ENCODE results near the gene AHRR.
"Not testable (repeated sequence)": the region's sequence is repeated elsewhere in the genome, so short reads cannot be mapped to it uniquely, and the experiment has no call there.

The AHRR gene

GRCh38 chr5:362978-363765, 41.7 kb downstream of the AHRR start:
- Histone ChIP-seq H3K9me3 (ENCODE audit: control insufficient read depth in 5 of 5, low read length in 5 of 5) (peaks cover 5 to 25% (median 21%) of the 10 kb centered on the region in 5 donors), H3K27ac (ENCODE audit: low read depth, low read length) (no peak overlapping the region), H3K4me1 (ENCODE audit: control insufficient read depth in 5 of 5, insufficient read depth in 5 of 5, low read length in 5 of 5) (peaks cover 0 to under 1% (median 0%) of the 10 kb centered on the region in 5 donors), H3K27me3 (ENCODE audit: control insufficient read depth in 5 of 5, insufficient read depth in 4 of 5, low read length in 5 of 5) (no peaks in the 10 kb centered on the region), H3K4me3 (ENCODE audit: low read depth in 1 of 5, low read length in 5 of 5) (no peak overlapping the region), H3K9ac (ENCODE audit: low read length in 5 of 5) (no peak overlapping the region), H3K36me3 (ENCODE audit: control insufficient read depth in 5 of 5, insufficient read depth in 5 of 5, low read length in 5 of 5) (no peaks in the 10 kb centered on the region)

- Histone ChIP-seq H3K4me1 (ENCODE audit: control insufficient read depth in 5 of 5, insufficient read depth in 5 of 5, low read length in 5 of 5) (peaks cover 0 to 11% (median 0%) of the 10 kb centered on the region in 5 donors), H3K27me3 (ENCODE audit: control insufficient read depth in 5 of 5, insufficient read depth in 4 of 5, low read length in 5 of 5) (peaks cover 0 to 6% (median 0%) of the 10 kb centered on the region in 5 donors), H3K9ac (ENCODE audit: low read length in 5 of 5) (no peak overlapping the region), H3K4me3 (ENCODE audit: low read depth in 1 of 5, low read length in 5 of 5) (no peak overlapping the region), H3K36me3 (ENCODE audit: control insufficient read depth in 5 of 5, insufficient read depth in 5 of 5, low read length in 5 of 5) (no peaks in the 10 kb centered on the region), H3K27ac (ENCODE audit: low read depth, low read length) (no peak overlapping the region), H3K9me3 (ENCODE audit: control insufficient read depth in 5 of 5, low read length in 5 of 5) (peaks cover 5 to 25% (median 21%) of the 10 kb centered on the region in 5 donors)
Observed at GRCh38 chr5:364497-364896, 43.0 kb downstream of the AHRR start.

DNA sequence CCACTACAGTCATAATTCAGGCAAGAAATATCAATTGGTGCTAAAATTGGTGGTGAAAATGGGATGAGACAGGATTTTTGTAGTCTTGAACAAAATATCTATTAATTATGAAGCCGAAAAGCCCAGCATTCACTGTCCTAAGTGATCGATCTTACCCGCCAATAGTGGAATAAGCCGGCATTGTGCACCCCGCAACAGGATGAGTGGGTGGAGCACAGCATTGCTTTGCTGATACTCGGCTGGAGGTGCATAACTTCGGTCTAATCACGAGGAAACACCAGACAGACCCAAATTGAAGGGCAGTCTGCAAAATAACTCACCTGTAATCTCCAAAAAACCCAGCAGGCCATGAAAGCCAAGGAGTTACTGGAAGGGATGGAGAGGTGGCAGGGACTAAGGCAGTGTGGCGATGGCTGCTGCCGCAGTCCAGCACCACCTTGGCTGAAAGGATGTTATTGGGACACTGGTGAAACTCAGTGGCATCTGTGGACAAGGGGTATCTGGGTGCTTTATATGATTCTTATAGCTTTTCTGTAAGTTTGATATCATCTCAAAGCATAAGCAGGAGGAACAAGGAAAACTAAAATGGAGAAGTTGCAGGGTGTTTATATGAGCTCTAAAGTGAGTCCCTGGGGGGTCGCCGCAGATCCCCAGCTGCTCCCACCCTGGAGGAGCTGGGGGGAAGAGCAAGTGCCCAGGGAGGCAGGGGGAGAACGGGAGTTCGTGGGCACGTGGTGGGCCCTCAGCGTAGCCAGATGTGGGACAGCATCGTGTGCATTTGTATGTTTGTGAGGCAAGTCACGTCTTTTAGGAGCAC, 45.2 kb downstream of the AHRR start:
- no peak overlapping the region for H3K9ac ChIP-seq (ENCODE audit: low read length in 5 of 5)
- H3K9me3 ChIP-seq (ENCODE audit: control insufficient read depth in 5 of 5, low read length in 5 of 5) = peaks cover 5 to 25% (median 21%) of the 10 kb centered on the region in 5 donors
- H3K4me3 ChIP-seq (ENCODE audit: low read depth in 1 of 5, low read length in 5 of 5) = no peak overlapping the region
- no peak overlapping the region for H3K27ac ChIP-seq (ENCODE audit: low read depth, low read length)
- no peaks in the 10 kb centered on the region for H3K36me3 ChIP-seq (ENCODE audit: control insufficient read depth in 5 of 5, insufficient read depth in 5 of 5, low read length in 5 of 5)
- H3K27me3 ChIP-seq (ENCODE audit: control insufficient read depth in 5 of 5, insufficient read depth in 4 of 5, low read length in 5 of 5) = peaks cover 0 to 15% (median 3%) of the 10 kb centered on the region in 5 donors
- H3K4me1 ChIP-seq (ENCODE audit: control insufficient read depth in 5 of 5, insufficient read depth in 5 of 5, low read length in 5 of 5) = peaks cover 0 to 12% (median 0%) of the 10 kb centered on the region in 5 donors

DNA sequence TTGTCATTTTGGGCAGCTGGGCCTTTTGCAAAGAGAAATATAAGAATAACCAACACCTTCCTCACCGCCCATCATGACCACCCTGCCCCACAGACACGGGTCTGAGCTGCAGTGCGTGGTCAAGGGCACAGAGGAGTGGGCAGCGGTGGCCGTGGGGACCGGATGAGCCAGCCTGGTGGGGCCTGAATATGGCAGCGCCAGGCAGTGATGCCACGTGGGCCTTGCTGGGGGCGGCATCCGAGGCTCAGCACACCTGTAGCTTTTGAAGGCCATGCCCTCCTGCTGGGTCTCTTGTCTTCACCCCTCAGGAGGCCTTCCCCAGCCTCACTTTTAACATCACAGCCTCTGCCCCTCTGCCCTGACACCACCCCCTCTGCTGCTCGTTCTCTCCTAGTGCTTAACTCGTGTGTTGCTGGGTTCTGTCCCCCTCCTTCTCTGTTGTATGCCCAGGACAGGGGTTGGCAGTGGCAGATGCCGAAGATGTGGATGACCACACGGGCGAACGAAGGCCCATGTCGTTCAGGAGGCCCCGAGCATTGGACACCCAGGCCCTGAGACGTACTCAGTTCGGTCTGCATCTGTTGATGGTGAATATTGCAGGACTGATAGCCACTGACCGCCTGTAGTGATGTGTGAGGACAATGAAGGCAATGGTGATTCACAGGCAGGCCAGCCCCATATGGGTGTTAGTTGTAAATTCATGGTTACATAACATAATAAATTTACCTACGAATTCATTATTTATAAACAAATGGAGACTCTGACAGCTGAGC, 46.0 kb downstream of the AHRR start:
- Histone ChIP-seq H3K4me3 (ENCODE audit: low read depth in 1 of 5, low read length in 5 of 5) (no peak overlapping the region), H3K27me3 (ENCODE audit: control insufficient read depth in 5 of 5, insufficient read depth in 4 of 5, low read length in 5 of 5) (peaks cover 0 to 15% (median 3%) of the 10 kb centered on the region in 5 donors), H3K27ac (ENCODE audit: low read depth, low read length) (no peak overlapping the region), H3K9me3 (ENCODE audit: control insufficient read depth in 5 of 5, low read length in 5 of 5) (peaks cover 5 to 25% (median 20%) of the 10 kb centered on the region in 5 donors), H3K4me1 (ENCODE audit: control insufficient read depth in 5 of 5, insufficient read depth in 5 of 5, low read length in 5 of 5) (peaks cover 0 to 12% (median 3%) of the 10 kb centered on the region in 5 donors), H3K9ac (ENCODE audit: low read length in 5 of 5) (no peak overlapping the region), H3K36me3 (ENCODE audit: control insufficient read depth in 5 of 5, insufficient read depth in 5 of 5, low read length in 5 of 5) (no peaks in the 10 kb centered on the region)

DNA sequence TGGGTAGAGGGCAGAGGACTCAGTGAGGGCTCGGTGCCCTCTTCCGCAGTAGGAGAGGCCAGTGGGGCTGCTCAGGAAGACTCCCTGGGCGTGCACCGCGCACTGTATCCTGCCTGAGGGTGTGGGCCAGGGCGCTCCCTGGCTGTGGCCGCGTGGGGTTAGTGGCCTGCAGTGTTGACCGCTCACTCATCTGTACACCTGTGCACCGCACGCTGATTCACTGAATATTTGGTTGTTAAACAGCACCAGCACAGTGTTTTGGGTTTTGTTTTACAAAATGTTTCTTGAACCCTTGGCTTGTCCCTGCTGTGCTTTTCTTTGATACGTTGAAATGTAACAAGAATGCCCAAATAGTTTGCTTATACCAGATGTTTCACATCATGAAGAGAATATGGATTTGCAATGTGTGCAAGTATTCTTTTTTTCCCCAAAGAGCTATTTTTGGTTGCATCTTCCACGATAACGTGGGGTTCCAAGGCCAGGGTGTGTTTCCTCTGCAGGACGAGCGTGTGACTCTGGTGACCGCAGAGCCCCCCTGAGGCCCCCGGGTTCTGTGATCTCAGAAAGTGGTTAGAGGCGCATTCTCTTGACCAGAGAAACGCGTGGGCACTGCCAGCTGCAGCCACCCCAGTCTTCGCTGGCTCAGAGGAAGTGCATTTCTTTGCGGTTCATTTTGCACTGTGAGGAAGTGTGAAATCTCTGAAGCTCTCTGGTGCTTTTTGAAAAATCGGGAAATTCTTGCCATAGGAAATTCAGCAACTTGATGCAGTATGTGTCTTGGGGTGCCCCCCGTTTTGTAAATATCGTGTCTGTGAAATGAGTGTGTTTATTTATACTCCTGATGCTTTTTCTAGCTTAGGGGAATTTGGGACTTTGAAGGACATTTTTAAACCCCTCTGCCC, 46.9 kb downstream of the AHRR start:
- Histone ChIP-seq H3K4me1 (ENCODE audit: control insufficient read depth in 5 of 5, insufficient read depth in 5 of 5, low read length in 5 of 5) (peaks cover 0 to 17% (median 5%) of the 10 kb centered on the region in 5 donors), H3K9me3 (ENCODE audit: control insufficient read depth in 5 of 5, low read length in 5 of 5) (peaks cover 5 to 19% (median 15%) of the 10 kb centered on the region in 5 donors), H3K9ac (ENCODE audit: low read length in 5 of 5) (no peak overlapping the region), H3K4me3 (ENCODE audit: low read depth in 1 of 5, low read length in 5 of 5) (no peak overlapping the region), H3K36me3 (ENCODE audit: control insufficient read depth in 5 of 5, insufficient read depth in 5 of 5, low read length in 5 of 5) (no peaks in the 10 kb centered on the region), H3K27me3 (ENCODE audit: control insufficient read depth in 5 of 5, insufficient read depth in 4 of 5, low read length in 5 of 5) (peaks cover 4 to 20% (median 10%) of the 10 kb centered on the region in 5 donors), H3K27ac (ENCODE audit: low read depth, low read length) (no peak overlapping the region)

- peaks cover 5 to 14% (median 11%) of the 10 kb centered on the region in 5 donors for H3K9me3 ChIP-seq (ENCODE audit: control insufficient read depth in 5 of 5, low read length in 5 of 5)
- peaks cover 0 to 23% (median 9%) of the 10 kb centered on the region in 5 donors for H3K4me1 ChIP-seq (ENCODE audit: control insufficient read depth in 5 of 5, insufficient read depth in 5 of 5, low read length in 5 of 5)
- H3K9ac ChIP-seq (ENCODE audit: low read length in 5 of 5) = no peak overlapping the region
- peaks cover 9 to 24% (median 16%) of the 10 kb centered on the region in 5 donors for H3K27me3 ChIP-seq (ENCODE audit: control insufficient read depth in 5 of 5, insufficient read depth in 4 of 5, low read length in 5 of 5)
- no peaks in the 10 kb centered on the region for H3K36me3 ChIP-seq (ENCODE audit: control insufficient read depth in 5 of 5, insufficient read depth in 5 of 5, low read length in 5 of 5)
- H3K4me3 ChIP-seq (ENCODE audit: low read depth in 1 of 5, low read length in 5 of 5) = no peak overlapping the region
- no peak overlapping the region for H3K27ac ChIP-seq (ENCODE audit: low read depth, low read length)
Observed at GRCh38 chr5:369151-369868, 47.8 kb downstream of the AHRR start.

GRCh38 chr5:369869-370236, 48.3 kb downstream of the AHRR start:
- H3K4me3 ChIP-seq (ENCODE audit: low read depth in 1 of 5, low read length in 5 of 5); H3K9ac ChIP-seq (ENCODE audit: low read length in 5 of 5); H3K27ac ChIP-seq (ENCODE audit: low read depth, low read length); H3K36me3 ChIP-seq (ENCODE audit: control insufficient read depth in 5 of 5, insufficient read depth in 5 of 5, low read length in 5 of 5): not testable (repeated sequence)
- Histone ChIP-seq H3K27me3 (ENCODE audit: control insufficient read depth in 5 of 5, insufficient read depth in 4 of 5, low read length in 5 of 5) (peaks cover 12 to 29% (median 21%) of the 10 kb centered on the region in 5 donors), H3K9me3 (ENCODE audit: control insufficient read depth in 5 of 5, low read length in 5 of 5) (peaks cover 4 to 13% (median 9%) of the 10 kb centered on the region in 5 donors), H3K4me1 (ENCODE audit: control insufficient read depth in 5 of 5, insufficient read depth in 5 of 5, low read length in 5 of 5) (peaks cover 0 to 24% (median 10%) of the 10 kb centered on the region in 5 donors)

DNA sequence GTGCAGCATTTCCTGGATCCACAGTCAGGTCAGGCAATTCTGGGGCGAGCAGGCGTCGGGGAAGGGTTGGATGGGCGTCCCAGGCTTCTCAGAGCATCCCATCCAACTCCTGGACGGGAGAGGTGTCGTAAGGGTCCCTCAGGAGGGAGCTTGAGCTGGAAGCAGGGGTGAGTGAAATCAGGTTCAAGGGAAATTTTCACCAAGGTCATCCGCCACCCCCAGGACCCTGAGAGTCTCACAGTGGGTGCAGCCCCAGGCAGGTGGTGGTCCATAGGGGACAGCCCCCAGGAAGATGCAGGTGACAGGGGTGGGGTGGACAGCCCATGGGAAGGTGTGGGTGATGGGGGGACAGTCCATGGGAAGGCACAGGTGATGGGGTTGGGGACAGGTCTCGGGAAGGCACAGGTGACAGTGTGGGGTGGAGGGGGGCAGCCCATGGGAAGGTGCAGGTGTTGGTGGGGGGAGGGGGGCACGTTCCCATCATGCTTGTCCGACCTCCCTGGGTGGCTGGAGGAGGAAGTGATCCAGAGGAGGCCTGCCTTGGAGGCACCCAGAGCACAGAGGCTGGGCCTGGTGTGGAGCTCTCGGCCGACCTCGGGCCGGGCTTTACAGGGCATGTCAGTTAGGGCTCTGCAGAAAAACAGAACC, 48.9 kb downstream of the AHRR start:
- Histone ChIP-seq H3K9me3 (ENCODE audit: control insufficient read depth in 5 of 5, low read length in 5 of 5) (peaks cover 0 to 9% (median 6%) of the 10 kb centered on the region in 5 donors), H3K4me1 (ENCODE audit: control insufficient read depth in 5 of 5, insufficient read depth in 5 of 5, low read length in 5 of 5) (peaks cover 0 to 24% (median 10%) of the 10 kb centered on the region in 5 donors), H3K9ac (ENCODE audit: low read length in 5 of 5) (no peak overlapping the region), H3K4me3 (ENCODE audit: low read depth in 1 of 5, low read length in 5 of 5) (no peak overlapping the region), H3K27me3 (ENCODE audit: control insufficient read depth in 5 of 5, insufficient read depth in 4 of 5, low read length in 5 of 5) (peaks cover 17 to 35% (median 27%) of the 10 kb centered on the region in 5 donors), H3K27ac (ENCODE audit: low read depth, low read length) (no peak overlapping the region), H3K36me3 (ENCODE audit: control insufficient read depth in 5 of 5, insufficient read depth in 5 of 5, low read length in 5 of 5) (no peaks in the 10 kb centered on the region)

Measured in subcutaneous abdominal adipose tissue (tissue), 5 donors.